ENCODE data around the gene EIF4H.
A peak's percentile ranks its signal among the peaks of the same experiment; 100 is the strongest.
"Not testable (repeated sequence)": the region's sequence is repeated elsewhere in the genome, so short reads cannot be mapped to it uniquely, and the experiment has no call there.

Gene EIF4H

DNA sequence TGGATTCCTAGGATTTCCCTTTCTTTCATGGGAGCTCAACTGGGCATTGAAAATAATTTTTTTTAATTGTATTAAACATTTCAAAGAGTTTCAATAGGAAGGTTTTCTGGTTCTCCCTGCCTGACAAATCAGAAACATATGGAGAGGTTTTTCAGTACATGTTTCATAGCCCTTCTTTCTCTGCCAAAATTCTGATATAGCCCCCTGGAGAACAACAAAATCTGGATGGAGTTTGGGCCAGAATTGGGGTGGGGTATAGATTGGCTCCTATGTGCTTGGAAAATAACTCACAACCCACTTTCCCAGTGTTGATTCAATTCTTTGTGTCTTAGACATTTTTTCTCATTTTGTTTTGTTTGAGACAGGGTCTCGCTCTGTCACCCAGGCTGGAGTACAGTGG, 24.6 kb upstream of the EIF4H start:
- no peaks in the 10 kb centered on the region for H3K9me3 ChIP-seq (ENCODE audit: control insufficient read depth, low read length)
- H3K27me3 ChIP-seq (ENCODE audit: control insufficient read depth, insufficient read depth, low read length): no peaks in the 10 kb centered on the region
- H3K4me1 ChIP-seq (ENCODE audit: control insufficient read depth, insufficient read depth, low read length): no peaks in the 10 kb centered on the region

DNA sequence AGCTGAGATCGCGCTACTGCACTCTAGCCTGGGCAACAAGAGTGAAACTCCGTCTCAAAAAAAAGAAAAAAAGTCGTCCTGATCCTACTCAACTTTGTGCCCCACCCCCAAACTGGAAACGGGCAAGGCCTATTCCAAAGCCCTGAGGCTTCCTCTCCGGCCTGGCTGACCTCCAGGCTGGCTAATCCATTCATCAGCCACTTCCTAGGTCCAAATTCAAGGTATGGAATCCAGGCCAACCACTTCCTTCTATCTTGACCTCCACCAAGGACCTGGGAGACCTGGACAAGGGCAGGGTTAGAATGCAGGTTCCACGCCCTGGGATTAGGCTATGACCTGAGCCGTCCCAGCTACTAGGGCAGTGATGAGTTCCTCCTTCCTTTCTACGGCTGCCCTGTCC, 20.4 kb upstream of the EIF4H start:
- Histone ChIP-seq H3K36me3 (ENCODE audit: control insufficient read depth, insufficient read depth, low read length) (no peaks in the 10 kb centered on the region), H3K9me3 (ENCODE audit: control insufficient read depth, low read length) (no peaks in the 10 kb centered on the region), H3K4me1 (ENCODE audit: control insufficient read depth, insufficient read depth, low read length) (no peaks in the 10 kb centered on the region), H3K27me3 (ENCODE audit: control insufficient read depth, insufficient read depth, low read length) (no peaks in the 10 kb centered on the region), H3K4me3 (ENCODE audit: low read length) (no peak overlapping the region), H3K9ac (ENCODE audit: low read length) (no peak overlapping the region)

More for the DNA sequence above, 24.6 kb upstream of the EIF4H start:
- H3K4me3 ChIP-seq (ENCODE audit: low read length): no peak overlapping the region
- no peak overlapping the region for H3K9ac ChIP-seq (ENCODE audit: low read length)
- H3K36me3 ChIP-seq (ENCODE audit: control insufficient read depth, insufficient read depth, low read length): no peaks in the 10 kb centered on the region

DNA sequence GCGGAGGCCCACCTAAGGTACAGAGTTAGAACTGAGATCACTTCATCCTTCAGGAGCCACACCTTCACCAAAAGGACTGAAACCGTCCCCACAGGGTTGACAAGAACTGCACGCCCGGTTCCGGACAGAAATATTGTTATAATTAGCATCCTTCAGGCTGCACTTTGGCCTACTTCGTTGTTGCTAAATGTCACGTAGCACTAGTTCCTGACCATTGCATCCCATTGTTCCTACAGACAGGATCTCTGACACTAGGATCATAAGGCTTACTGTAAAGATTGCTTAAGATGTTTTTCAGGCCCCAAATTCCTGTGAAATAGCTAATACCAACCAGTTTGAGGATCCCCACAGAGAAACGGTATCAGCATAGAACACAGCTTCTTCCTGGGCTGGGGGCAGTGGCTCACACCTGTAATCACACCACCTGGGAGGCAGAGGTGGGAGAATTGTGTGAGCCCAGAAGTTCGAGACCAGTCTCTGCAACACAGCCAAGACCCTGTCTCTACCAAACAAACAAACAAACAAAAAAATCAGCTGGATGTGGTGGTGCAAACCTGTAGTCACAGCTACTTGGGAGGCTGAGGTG, 18.3 kb upstream of the EIF4H start:
- no peak overlapping the region for H3K9ac ChIP-seq (ENCODE audit: low read length)
- no peaks in the 10 kb centered on the region for H3K27me3 ChIP-seq (ENCODE audit: control insufficient read depth, insufficient read depth, low read length)
- no peak overlapping the region for H3K4me3 ChIP-seq (ENCODE audit: low read length)
- no peaks in the 10 kb centered on the region for H3K4me1 ChIP-seq (ENCODE audit: control insufficient read depth, insufficient read depth, low read length)
- H3K9me3 ChIP-seq (ENCODE audit: control insufficient read depth, low read length): no peaks in the 10 kb centered on the region
- H3K36me3 ChIP-seq (ENCODE audit: control insufficient read depth, insufficient read depth, low read length): no peaks in the 10 kb centered on the region

DNA sequence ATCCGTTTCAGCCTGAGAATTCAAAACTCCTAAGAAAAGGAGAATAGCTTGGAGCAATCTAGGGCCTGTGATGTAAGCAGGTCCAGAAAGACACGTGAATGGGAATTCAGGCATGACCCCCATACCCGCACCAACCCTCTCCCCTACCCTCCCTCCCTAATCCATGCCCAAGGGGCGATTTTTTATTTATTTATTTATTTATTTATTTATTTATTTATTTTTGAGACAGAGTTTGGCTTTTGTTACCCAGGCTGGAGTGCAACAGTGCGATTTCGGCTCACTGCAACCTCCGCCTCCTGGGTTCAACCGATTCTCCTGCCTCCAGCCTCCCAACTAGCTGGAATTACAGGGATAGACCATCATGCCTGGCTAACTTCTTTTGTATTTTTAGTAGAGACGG, 16.6 kb upstream of the EIF4H start:
- H3K4me3 ChIP-seq (ENCODE audit: low read length): no peak overlapping the region

DNA sequence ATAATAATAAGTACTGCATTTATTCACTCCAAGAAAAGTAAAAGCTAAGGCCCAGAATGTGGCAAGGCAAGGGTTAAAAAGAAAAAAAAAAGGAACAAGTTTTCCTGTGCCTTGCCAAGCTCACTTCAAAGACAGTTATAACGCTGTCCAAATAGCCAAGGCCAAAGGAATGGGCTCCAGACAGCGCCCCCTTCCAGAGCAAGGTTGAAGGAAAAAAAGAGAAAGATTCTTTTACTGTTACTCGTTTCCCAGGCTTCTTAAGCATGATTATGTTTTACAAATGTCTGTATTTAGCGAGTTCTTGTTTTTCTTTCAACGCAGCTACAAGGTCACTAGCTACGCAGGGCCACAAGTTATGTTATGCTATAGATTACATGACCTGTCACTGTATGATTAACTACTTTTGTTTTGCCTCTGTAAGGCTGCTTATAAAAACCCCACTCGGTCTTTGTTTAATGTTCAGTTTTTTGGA, 9.1 kb upstream of the EIF4H start:
- H3K4me3 ChIP-seq (ENCODE audit: low read length): no peak overlapping the region

More for the DNA sequence above, 16.6 kb upstream of the EIF4H start:
- no peaks in the 10 kb centered on the region for H3K27me3 ChIP-seq (ENCODE audit: control insufficient read depth, insufficient read depth, low read length)
- no peaks in the 10 kb centered on the region for H3K36me3 ChIP-seq (ENCODE audit: control insufficient read depth, insufficient read depth, low read length)
- H3K9ac ChIP-seq (ENCODE audit: low read length): no peak overlapping the region
- no peaks in the 10 kb centered on the region for H3K9me3 ChIP-seq (ENCODE audit: control insufficient read depth, low read length)
- no peaks in the 10 kb centered on the region for H3K4me1 ChIP-seq (ENCODE audit: control insufficient read depth, insufficient read depth, low read length)

DNA sequence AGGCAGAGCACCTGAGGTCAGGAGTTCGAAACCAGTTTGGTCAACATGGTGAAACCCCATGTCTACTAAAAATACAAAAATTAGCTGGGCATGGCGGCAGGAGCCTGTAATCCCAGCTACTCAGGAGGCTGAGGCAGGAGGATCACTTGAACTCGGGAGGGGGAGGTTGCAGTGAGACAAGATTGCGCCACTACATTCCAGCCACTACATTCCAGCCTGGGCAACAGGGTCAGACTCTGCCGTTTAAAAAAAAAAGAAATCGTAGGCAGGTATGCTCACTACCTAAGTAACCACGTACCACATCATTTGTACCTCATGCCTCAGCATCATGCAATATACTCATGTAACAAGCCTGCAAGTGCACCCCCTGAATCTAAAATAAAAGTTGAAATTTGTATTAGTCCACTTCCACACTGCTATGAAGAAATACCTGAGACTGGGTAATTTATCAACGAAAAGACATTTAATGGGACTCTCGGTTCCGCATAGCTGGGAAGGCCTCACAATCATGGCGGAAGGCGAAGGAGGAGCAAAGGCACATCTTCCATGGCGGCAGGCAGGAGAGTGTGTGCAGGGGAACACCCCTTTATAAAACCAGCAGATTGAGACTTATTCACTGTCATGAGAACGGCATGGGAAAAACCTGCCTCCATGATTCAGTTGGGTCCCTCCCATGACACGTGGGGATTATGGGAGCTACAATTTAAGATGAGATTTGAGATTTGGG, 8.1 kb upstream of the EIF4H start:
- no peaks in the 10 kb centered on the region for H3K36me3 ChIP-seq (ENCODE audit: control insufficient read depth, insufficient read depth, low read length)
- H3K9me3 ChIP-seq (ENCODE audit: control insufficient read depth, low read length): no peaks in the 10 kb centered on the region
- no peak overlapping the region for H3K9ac ChIP-seq (ENCODE audit: low read length)
- peaks cover 18% of the 10 kb centered on the region for H3K4me1 ChIP-seq (ENCODE audit: control insufficient read depth, insufficient read depth, low read length)
- H3K4me3 ChIP-seq (ENCODE audit: low read length): no peak overlapping the region
- H3K27me3 ChIP-seq (ENCODE audit: control insufficient read depth, insufficient read depth, low read length): no peaks in the 10 kb centered on the region

More for the DNA sequence above, 9.1 kb upstream of the EIF4H start:
- Histone ChIP-seq H3K4me1 (ENCODE audit: control insufficient read depth, insufficient read depth, low read length) (peaks cover 18% of the 10 kb centered on the region), H3K9ac (ENCODE audit: low read length) (no peak overlapping the region), H3K27me3 (ENCODE audit: control insufficient read depth, insufficient read depth, low read length) (no peaks in the 10 kb centered on the region), H3K36me3 (ENCODE audit: control insufficient read depth, insufficient read depth, low read length) (no peaks in the 10 kb centered on the region), H3K9me3 (ENCODE audit: control insufficient read depth, low read length) (no peaks in the 10 kb centered on the region)

DNA sequence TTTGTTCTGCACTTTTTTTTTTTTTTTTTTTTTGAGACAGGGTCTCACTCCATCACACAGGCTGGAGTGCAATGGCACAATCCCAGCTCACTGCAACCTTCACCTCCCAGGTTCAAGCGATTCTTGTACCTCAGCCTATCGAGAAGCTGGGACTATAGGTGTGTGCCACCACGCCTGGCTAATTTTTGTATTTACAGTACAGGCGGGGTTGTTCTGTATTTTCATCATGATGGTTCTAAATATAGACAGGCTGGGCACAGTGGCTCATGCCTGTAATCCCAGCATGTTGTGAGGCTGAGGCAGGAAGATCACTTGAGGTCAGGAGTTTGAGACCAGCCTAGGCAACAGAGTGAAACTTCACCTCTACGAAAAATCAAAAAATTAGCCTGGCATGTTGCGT, 6.8 kb upstream of the EIF4H start:
- H3K4me1 ChIP-seq (ENCODE audit: control insufficient read depth, insufficient read depth, low read length): peaks cover 22% of the 10 kb centered on the region
- not testable (repeated sequence) for H3K9me3 ChIP-seq (ENCODE audit: control insufficient read depth, low read length); H3K4me3 ChIP-seq (ENCODE audit: low read length); H3K27me3 ChIP-seq (ENCODE audit: control insufficient read depth, insufficient read depth, low read length); H3K9ac ChIP-seq (ENCODE audit: low read length); H3K36me3 ChIP-seq (ENCODE audit: control insufficient read depth, insufficient read depth, low read length)

DNA sequence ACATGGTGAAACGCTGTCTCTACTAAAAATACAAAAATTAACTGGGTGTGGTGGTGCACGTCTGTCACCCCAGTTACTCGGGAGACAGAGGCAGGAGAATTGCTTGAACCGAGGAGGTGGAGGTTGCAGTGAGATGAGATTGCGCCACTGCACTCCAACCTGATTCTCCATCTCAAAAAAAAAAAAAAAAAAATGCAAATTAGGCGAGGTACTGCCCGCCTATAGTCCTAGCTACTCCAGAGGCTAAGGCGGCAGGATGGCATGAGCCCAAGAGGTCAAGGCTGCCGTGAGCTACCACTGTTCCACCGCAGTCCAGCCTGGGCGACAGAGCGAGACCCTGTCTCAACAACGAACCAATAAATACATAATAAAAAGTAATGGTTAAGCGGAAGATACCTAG, 1.1 kb upstream of the EIF4H start:
- peak overlapping the region; percentile 94 for H3K9ac ChIP-seq (ENCODE audit: low read length)
- no peak overlapping the region for H3K4me3 ChIP-seq (ENCODE audit: low read length)
- no peaks in the 10 kb centered on the region for H3K9me3 ChIP-seq (ENCODE audit: control insufficient read depth, low read length)
- no peaks in the 10 kb centered on the region for H3K27me3 ChIP-seq (ENCODE audit: control insufficient read depth, insufficient read depth, low read length)
- no peaks in the 10 kb centered on the region for H3K36me3 ChIP-seq (ENCODE audit: control insufficient read depth, insufficient read depth, low read length)
- H3K4me1 ChIP-seq (ENCODE audit: control insufficient read depth, insufficient read depth, low read length): peaks cover 40% of the 10 kb centered on the region

DNA sequence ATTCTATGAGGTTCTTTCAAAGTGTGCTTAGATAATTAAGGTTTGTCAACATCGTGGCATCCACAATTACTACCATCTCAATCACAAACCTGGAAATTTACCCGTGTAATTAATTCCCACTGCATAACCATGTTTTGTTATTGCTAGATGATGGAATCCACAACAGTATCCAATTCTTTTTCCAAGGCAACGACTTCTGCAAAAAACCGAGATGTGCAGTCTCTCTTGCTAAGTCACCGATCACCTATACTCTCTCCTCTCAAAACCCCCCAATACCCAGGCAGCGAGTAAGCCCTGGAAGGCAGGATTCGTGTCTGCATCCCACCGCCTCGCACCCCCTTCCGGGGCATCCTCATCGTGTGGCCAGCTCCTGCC, 678 bp upstream of the EIF4H start:
- H3K27me3 ChIP-seq (ENCODE audit: control insufficient read depth, insufficient read depth, low read length): no peaks in the 10 kb centered on the region
- no peaks in the 10 kb centered on the region for H3K9me3 ChIP-seq (ENCODE audit: control insufficient read depth, low read length)
- peak overlapping the region; percentile 94 for H3K9ac ChIP-seq (ENCODE audit: low read length)
- peaks cover 39% of the 10 kb centered on the region for H3K4me1 ChIP-seq (ENCODE audit: control insufficient read depth, insufficient read depth, low read length)
- H3K4me3 ChIP-seq (ENCODE audit: low read length): peak overlapping the region; percentile 84
- H3K36me3 ChIP-seq (ENCODE audit: control insufficient read depth, insufficient read depth, low read length): no peaks in the 10 kb centered on the region

DNA sequence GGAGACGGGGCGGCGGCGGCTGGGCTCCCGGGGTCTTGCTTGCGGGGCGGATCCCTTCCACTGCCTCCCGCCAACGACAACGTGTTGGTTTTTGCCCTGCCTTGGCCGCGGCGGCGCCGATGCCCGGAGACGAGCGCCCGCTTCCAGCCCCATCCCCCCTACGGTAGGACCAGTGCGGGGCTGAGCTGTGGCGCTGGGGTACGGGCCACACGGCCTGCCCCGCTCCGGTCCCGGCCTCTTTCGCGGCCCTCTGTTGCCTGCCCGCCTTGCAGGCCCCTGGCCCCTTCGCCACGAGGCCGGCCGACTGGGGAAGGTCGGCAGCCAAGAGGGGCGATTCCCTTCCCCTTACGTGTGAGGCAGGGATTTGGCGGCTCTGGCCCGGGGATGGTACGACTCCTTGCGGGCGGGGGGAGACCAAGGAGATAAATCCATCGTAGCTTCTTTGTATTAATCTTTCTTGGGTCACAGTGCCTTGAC, 488 bp downstream of the EIF4H start:
- peaks cover 51% of the 10 kb centered on the region for H3K4me1 ChIP-seq (ENCODE audit: control insufficient read depth, insufficient read depth, low read length)
- H3K9me3 ChIP-seq (ENCODE audit: control insufficient read depth, low read length): no peaks in the 10 kb centered on the region
- H3K4me3 ChIP-seq (ENCODE audit: low read length): peak overlapping the region; percentile 47
- H3K27me3 ChIP-seq (ENCODE audit: control insufficient read depth, insufficient read depth, low read length): no peaks in the 10 kb centered on the region
- H3K9ac ChIP-seq (ENCODE audit: low read length): peak overlapping the region; percentile 94
- H3K36me3 ChIP-seq (ENCODE audit: control insufficient read depth, insufficient read depth, low read length): no peaks in the 10 kb centered on the region

DNA sequence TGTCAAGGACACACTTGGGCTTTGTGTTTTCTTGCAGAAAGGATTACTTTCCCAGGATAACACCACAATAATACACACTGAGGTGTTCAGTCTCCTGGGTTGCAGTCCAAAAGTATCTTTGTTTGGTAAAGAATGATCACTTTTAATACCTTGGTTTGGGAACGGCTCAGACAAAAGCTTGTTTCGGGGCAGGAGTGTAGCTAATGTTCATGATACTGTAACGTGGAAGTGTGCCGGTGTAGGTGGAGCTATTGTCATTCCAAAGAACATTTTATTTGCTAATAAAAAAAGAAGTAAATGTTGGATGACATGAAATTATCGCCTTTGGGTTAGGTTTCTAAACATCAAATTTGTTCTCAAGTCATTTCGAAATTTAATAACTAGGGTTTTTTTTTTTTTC, 1.2 kb downstream of the EIF4H start:
- H3K36me3 ChIP-seq (ENCODE audit: control insufficient read depth, insufficient read depth, low read length): peaks cover 1% of the 10 kb centered on the region
- H3K9me3 ChIP-seq (ENCODE audit: control insufficient read depth, low read length): no peaks in the 10 kb centered on the region
- peaks cover 54% of the 10 kb centered on the region for H3K4me1 ChIP-seq (ENCODE audit: control insufficient read depth, insufficient read depth, low read length)
- H3K9ac ChIP-seq (ENCODE audit: low read length): peak overlapping the region; percentile 94
- no peaks in the 10 kb centered on the region for H3K27me3 ChIP-seq (ENCODE audit: control insufficient read depth, insufficient read depth, low read length)
- peak overlapping the region; percentile 47 for H3K4me3 ChIP-seq (ENCODE audit: low read length)

DNA sequence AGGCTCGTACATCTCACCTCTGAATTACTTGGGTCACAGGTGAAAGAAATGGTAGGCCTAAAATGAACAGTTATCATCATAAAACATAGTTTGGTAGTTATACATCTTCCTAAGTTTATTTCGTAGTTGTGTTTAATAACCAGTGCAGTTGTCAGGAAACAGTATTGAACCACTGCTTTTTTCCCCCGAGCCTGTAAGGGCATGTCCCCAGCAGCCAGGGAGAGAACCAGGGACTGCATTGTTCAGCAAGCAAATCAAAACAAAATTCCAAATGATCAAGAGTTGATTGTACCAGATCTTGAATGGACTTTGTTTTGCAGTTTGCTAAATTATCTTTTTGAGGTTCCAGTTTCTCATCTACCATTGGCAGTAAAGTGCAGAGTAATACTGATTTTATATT, 2.4 kb downstream of the EIF4H start:
- H3K9ac ChIP-seq (ENCODE audit: low read length): no peak overlapping the region
- H3K27me3 ChIP-seq (ENCODE audit: control insufficient read depth, insufficient read depth, low read length): no peaks in the 10 kb centered on the region
- peaks cover 8% of the 10 kb centered on the region for H3K36me3 ChIP-seq (ENCODE audit: control insufficient read depth, insufficient read depth, low read length)
- no peak overlapping the region for H3K4me3 ChIP-seq (ENCODE audit: low read length)
- H3K9me3 ChIP-seq (ENCODE audit: control insufficient read depth, low read length): no peaks in the 10 kb centered on the region
- peaks cover 61% of the 10 kb centered on the region for H3K4me1 ChIP-seq (ENCODE audit: control insufficient read depth, insufficient read depth, low read length)
